ENCODE data around the gene ELN.

The ELN gene

DNA sequence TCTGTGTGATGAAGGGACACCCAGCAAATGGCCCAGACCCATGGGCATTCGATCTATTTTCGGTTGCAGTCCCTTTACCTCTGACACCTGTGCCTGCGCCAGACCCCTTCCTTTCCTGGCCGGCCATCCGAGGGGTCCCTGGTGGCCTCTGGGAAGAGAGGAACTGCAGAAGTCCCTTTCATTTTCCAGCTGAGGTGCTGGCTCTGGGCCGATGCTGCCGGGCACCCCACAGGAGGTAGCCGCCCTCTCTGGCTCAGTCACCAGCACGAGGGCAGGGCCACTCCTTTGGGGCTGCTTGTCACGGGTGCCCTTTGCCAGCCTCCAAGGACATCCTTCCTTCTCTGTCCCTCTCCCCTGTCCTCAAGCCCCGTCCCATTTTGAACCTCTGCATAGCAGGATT lies 4.2 kb upstream of the ELN start:
- DNase-seq (ENCODE audit: low spot score): no peak

DNA sequence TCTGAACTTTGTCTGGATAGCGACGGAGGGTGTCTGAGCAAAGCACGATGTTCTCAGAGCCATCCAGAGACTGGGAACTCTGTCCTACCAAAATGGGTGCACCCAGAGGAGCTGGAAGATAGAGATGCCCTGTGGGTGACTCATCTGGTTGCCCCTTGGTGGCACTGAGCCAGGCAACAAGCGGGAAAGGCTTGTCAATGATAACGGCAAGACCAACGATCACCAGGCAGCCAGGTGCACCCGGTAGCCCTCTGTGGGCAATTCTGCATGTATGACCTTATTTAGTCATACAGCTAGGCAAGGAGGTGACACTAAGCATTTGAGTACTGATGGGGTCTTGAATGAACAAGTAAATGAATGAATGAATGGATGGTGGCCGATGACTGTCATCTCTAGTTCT lies 2.8 kb upstream of the ELN start:
- DNase-seq (ENCODE audit: low spot score): no peak

DNA sequence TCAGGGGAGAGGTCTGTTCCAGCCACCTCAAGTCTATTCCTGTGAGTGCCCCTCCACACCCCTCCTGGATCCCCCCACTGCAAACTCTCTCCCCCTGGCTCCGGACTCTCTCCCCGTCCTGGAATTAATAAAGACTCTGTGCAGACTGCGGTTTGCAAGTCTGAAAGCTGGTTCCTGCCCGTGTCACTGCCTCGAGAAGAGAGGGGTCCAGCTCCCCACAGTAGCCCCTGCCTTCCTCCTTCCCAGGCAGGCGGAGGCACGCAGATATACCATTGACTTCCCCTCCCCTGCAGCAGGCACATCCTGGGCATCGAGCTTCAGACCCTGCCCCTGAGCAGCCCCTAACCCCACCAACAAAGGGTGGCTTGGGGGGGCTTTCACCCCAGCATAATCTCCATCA lies 2.2 kb upstream of the ELN start:
- DNase-seq (ENCODE audit: low spot score): no peak

DNA sequence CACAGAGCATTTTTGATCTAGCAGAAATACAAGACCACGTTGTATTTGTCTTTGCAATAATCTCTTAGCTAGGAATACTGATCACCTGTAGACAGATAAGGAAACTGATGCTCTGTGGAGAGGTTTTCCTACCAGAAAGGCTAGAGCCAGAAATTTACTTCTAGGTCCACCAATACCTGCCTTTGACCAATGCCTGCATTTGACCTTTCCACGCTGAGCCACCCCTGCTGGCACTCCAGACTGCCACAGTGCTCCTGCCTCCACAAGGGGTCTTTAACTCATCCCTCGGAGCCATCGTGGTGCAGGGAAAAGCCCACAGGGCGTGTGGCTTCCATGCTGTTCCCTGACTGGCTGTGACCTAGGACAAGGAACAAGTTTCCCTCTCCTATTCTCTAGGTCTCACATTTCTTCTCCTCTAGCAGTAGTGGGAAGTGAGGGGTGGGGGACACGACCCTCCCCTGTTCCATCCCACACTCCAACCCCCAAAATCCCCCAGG lies 1.5 kb upstream of the ELN start:
- DNase-seq (ENCODE audit: low spot score): no peak

DNA sequence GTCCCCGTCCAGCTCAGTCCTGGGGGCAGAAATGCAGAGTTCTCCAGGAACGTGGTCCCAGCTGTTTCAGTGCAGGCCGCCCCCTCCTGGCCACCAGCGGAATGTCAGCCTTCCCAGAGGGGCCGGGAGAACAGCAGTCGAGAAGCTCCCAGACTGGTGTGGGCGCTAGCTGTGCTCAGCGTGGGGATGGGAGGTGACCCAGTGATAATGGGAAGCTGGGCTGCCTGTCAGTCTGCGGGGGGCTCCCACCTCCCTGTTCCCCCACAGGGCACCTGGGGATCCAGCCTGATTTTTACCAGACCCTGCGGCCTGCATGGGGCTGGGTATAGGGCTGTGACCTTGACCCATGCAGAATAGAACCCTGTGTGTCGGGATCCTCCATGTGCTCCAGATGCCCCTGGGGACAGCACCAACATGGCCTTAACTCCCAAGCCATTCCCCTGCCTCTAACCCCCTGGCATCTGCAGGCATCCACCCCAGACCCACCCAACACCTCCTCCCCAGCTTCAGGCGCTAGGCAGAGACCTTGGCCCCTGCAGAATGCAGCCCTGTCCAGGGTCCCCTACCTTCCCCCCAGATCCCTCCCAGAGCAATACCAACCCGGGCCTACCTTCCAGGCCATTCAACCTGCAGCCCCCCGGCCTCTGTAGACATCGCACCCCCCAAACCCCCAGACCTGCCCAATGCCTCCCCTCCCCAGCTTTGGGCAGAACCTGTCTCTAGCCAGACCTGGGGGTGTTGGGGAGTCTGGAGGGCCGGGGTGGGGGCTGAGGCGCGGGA lies 880 bp upstream of the ELN start:
- DNase-seq (ENCODE audit: low spot score): peak; percentile 89

DNA sequence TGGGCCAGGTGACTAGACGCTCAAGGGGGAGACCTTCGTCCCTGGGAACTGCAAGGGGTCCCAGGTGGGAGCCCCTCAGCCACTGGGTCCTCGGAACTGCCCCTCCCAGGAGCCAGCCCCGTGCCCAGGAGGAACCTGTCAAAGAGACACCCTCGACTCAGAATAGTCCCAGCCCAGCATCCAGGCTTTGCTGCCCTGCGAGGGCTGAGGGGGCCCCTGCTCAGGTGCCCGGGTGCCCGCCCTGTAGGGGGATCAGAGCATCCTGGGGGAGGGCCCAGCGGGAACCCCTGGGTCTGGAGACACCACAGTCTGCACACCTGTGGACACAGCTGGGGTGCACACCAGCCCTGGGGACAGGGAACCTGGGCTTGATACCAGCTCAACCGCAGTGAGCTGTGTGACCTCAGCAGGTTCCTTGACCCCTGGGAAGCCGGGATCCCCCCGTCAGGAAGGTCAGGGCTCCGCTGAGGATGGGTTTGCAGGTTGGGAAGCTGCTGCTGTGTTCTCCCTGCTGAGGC lies 407 bp downstream of the ELN start:
- no peak for DNase-seq (ENCODE audit: low spot score)

DNA sequence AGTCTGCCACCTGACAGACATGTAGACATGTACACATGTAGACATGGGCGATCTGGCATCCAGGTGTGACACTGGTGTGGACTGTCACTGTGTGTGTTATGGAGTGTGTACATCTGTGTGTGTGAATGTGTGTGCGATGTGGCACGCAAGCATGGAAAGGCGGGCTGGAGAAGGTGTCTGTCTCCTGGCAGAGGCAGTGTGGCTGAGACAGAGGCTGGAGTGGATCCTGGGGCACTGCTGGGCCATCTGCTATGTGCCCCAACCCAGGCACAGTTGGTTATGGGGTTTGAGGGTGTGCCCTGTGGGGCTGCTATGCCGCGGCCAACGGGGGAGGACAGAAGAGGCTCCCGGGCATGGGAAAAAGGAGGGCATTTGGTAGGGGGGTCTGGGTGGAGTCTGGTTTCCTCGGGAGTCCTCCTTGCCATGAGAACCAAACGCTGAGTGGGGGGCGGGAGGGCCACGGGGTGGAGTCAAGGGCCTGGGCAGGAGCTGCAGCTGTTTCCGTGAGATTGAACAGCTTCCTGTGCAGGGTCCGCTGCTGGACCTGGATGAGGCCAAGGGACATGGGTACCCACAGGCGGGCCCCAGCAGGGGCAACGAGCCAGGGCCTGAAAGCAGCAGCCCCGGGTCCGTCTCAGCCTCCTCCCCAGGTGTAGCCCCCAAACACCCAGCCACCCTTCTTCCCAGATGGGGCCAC lies 1.3 kb downstream of the ELN start:
- DNase-seq (ENCODE audit: low spot score): no peak

DNA sequence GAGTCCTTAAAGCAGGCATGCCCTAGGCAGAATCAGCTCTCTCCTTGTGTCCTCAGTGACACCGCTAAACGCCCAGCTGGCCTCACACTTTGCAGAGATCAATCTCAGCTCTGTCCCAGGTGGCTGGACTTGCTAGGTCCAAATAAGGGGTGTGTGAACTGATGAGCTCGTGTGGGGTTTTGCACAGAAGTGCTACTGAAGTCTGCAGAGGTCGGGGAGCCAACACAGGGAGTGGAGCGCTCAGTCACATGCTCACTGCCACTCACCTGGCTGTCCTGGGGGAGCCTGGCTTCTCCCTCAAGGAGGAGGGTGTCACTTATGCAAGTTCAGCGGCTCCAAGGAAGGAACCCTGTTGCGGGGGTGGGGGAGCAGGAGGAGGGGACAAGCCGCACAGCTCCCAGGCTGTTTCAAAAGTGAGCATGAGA lies 2.0 kb downstream of the ELN start:
- no peak for DNase-seq (ENCODE audit: low spot score)

DNA sequence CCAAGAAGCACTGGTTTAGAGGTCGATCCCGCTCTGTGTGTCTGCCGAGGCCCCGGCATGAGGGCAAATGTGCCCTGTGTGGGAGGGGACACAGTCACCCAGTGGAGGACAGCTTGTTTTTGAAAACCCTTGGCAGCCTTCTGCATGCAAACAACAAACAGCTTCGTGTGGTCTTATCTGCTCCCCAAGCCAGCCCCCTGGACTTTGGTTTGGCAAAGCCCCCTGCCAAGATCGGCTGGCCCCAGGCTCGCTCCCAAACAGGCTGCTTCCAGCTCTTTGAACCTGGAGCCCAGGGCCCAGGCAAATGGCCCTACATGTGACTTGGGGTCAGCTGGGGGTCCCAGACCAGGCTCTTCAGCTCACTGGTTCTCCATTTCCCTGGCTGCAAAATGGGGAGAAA lies 2.9 kb downstream of the ELN start:
- DNase-seq (ENCODE audit: low spot score): no peak

DNA sequence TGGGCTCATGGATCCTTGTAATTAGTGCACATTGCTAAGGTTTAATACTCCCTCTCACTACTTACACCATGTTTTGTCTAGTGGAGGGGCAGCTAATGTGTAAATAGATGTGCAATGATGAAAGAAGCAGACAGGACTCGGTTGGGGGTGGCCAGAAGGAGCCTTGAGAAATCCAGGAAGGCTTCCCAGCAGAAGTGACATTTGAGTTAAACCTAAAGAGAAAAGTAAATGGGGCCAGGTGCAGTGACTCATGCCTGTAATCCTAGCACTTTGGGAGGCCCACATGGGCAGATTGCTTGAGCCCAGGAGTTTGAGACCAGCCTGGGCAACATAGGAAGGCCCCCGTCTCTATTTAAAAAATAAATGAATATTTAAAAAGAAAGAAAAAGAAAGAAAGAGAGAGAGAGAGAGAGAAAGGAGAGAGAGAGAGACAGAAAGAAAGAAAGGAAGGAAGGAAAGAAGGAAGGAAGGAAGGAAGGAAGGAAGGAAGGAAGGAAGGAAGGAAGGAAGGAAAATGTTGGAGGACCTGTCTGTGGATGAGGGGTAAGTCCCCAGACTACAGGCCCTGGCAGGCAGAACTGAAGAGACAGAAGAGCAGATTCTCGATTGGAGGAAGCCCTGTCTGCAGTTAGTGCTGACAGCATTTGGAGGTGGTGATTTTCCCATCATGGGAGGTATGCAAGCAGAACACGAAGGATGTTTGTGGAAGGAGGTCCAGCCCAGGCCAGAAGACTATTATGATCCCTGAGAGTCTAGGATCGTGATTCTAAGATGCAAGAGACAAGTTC lies 3.6 kb downstream of the ELN start:
- no peak for DNase-seq (ENCODE audit: low spot score)

DNA sequence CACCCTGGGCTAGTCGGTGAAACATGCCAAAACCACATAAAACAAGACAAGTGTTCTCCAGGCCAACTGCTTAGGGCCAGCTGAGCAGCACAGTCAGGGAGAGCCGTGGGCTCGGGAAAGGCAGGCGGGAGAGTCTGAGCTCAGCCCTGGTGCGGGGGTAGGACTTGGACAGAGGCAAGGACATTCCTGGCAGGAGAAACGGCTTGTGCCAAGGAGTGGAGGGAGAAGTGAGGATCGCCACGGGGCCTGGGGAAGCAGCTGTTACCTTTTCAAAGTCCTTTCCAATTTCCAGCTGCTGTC lies 4.2 kb downstream of the ELN start:
- DNase-seq (ENCODE audit: low spot score): peak; percentile 57

DNA sequence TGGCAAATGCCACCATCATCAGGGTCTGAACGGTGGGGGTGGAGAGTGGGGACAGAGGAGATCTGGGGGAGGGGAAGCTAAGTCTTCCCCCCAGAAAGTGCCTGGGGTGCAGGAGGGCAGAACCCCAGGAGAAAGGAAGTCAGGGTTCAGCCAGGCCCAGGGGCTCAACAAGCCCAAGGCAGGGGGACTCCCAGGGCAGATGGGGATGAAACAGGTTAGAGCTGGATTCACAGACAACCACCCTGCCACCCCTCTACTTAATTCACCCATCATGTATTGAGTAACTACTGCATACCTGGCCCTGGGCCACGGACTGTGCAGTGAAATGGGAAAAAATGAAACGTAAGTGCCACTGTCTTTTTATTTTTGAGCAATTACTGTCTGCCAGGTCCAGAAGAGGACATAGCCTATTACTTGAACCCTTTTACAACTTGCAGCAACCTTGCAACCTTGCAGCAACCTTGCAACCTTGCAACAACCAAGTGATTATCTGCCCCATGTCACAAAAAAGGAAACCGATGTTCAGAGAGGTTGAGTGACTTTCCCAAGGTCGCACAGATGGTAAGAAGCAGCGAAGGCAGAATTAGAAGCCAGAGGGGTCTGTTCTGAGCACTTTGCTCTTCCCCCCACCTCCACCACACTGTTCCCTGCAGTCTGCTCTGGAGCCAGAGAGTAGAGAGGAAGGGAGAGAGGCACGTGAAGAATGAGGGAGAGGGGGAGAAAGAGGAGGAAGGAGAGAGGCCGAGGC lies 4.8 kb downstream of the ELN start:
- DNase-seq (ENCODE audit: low spot score): no peak

DNA sequence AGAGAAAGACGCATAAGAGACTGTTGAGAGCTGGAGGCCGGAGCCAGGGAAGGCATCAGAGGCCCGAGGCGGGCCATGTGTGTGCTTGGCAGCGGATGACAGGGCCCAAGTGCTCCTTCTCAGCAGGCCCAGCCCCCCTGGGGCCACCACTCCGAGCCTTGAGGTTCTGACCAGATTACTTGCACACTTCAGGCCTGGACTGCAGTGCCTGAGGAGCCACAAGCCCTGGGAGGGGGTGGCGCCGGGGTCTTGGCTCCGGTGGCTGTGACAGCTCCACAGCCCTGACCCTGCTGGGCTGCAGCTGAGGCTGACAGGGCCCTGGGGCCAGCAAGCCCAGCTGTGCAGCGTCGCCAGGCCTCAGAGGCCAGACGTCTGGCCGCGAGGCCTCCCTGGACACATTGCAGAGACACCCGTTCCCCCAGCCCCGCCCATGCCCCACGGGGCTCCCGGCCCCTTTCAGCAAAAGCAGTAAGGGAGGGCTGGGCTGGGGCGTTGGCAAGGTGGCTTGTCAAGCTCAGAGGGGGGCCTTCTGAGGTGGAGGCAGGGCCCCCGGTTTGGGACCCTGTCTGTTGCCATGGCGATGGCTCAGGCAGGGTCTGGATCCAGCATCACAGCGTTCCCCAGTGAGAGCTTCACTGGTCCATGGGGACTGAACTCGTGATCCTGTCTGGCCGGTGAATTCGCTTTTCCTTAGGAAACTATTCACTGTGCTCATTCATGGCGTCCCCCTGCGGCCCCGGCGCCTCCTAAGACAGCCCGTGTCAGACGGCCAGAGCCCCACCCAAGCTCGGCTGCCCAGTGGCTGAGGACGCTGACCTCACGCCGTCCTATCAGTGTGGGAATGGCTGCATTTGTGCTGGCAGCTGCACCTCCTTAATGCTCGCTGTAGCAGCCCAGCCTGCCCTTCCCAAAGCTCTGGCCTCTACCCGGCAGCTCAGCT lies 5.7 kb downstream of the ELN start:
- DNase-seq (ENCODE audit: low spot score): peak; percentile 58

DNA sequence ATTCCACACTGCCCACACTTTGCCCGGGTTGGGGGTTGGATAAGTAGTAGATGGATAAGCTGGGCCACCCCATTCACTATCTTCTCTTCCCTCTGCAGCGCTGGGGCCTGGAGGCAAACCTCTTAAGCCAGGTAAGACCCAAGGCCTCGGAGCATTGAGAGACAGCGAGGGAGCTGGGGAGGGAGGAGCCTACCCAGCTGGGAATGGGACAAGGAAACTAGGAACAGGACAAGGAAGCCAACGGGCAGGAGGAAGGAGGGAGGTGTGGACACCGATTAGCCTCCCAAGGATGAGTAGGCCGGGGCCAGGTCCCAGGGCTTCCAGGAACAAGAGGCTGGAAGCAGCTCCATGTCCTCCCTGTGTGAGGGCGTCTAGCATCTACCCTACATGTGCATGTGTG lies 9.6 kb downstream of the ELN start:
- no peak for DNase-seq (ENCODE audit: low spot score)

DNA sequence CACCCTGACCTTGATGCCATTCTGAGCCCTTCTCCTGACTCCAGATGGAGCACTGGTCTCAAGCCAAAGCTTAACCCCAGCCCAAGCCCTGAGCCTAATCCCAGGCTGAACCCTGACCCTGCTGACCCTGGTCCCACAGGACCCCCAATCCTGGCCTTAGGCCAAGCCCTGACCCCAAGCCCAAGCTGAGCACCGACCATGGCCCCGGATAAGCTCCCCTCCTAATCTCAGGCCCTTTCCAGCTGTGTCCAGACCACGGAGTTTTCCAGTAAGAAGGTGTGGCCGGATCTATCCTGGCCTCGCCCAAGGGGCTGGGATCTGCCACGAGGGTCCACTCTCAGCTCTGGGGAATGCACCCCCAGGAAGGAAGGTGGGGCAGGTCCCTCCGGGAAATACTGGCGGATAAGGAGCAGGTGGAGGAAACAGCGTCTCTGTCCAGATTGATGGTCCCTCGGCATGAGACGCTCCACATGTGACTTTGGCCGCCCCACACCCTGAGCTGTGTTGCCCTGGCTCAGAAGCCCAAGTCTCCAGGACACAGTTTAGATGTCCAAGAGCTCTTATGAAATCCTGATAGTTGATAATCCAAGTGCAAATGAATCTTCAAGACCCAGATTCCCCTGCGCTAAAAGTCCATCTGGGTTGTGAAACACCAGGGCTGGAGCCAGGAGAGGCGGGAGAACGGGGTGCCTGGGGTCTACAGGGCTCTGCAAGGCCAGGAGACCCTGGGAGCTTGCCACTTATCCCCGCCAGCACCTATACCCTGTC lies 10.4 kb downstream of the ELN start:
- no peak for DNase-seq (ENCODE audit: low spot score)

DNA sequence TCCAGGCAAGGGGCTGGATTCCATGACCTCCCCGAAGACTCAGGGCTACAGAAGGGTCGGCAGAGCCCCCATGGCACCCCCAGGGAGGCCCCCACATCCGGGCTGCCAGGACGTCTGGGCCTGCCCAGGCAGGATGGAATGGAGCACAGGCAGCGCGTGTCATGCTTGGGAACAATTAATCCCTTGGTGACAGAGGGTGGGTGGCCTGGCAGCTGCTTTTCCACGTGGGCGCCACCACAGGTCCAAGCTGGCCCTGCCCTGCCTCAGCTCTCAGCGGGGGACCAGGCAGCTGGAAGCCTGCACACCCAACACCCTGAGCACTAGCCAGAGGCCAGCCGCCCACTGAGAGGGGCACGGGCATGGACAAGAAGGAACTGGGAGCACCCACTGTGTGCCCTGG lies 11.4 kb downstream of the ELN start:
- DNase-seq (ENCODE audit: low spot score): no peak

DNA sequence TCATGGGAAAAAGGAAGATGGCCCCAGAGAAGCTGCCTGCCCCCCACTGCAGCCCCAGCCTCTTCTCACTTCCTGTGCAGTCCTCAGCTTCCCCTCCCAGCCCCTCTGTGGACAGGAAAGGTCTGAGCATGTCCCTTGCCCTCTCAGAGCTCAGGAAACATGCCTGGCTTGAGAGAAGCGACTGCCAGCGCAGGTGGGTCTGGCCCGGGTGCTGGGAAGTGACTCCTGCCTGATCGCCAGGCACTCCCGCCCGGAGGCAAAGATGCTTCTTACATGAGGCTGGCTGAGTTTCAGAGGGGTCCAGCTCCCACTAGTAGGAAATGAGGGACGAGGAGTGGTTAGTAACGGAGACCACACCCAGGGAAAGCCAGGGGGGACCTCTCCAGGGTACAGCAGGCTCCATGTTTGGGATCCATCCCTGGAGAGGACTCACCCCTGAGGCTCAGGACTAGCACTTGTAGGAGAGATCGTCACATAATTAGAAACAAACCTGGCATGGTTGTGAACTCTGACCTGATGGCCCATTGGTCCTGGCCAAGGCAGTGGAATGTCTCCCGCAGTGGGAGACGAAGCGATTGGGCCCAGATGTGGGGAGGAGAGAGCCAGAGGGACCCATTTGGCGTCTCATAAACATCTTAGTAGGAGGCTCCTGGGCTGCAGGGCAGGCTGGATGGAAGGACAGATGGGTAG lies 12.3 kb downstream of the ELN start:
- no peak for DNase-seq (ENCODE audit: low spot score)

DNA sequence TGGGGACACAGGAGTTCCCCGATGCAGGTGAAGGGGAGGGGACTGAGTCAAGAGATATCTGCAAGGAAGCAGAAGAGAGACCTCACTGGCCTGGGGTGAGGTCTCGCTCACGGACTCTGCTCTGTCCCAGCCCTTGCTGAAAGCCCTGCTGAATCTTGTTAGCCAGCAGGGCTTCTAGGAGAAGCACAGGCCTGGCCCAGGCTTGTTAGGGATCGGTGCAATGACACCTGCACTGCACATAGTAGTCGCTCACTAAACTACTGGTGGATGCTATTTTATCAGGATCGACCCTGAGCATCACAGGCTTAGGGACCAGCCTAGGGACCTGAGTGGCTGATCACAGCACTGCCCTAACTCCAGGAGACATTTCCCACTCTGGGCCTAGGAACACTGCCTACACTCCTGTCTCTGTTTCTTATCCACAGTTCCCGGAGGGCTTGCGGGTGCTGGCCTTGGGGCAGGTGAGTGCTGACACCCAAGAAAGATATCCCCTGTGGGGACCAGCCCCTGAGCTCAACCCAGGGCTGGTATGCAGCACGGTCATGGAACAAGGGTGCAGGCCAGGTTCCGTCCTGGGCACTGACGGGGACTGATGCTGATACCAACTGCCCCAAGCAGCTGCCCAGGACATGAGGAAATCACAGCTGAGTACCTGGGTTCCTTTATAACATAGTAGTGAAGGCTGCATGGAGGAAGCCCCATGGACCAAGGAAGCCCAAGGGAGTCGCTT lies 13.0 kb downstream of the ELN start:
- no peak for DNase-seq (ENCODE audit: low spot score)
